ENCODE measurements around the gene FAM193B.

The FAM193B gene

DNA sequence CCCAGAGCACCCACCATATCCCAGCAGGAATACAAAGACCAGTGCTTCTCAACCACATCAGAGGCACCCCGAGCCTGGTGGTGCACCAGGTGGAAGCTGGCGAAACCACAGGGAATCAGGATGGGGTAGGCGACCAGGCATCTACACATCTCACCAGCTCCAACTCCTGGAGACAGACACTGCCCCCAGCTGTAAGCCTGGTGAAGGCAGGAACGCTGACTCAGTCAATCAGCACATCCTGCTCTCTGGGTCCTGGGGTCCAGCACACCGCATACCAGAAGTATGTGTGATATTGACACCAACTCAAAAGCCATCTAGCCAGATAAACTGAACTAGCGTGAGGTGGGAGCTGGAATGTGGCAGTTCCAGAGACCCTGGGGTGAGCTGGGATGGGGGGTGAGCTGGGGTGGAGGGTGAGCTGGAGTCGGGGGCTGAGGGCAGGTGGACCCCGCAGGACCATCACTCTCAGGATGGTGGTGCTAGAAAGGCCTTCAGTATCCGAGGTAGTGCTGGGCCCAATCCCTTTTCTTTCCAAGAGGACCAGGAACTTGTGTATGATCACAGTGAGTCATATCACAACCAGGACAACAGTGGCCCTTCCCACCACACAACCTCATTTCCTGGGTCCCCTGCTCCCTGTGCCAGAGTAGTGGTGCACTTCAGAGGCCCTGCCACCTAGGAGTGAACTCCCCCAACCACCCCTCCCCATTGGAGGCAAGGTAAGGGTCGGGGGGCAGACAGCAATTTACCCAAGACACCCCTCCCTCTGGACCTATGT lies 83.4 kb downstream of the FAM193B start:
- Histone ChIP-seq H3K27ac (ENCODE audit: insufficient read depth in 1 of 2, low read depth in 1 of 2, low read length in 2 of 2, poor library complexity in 1 of 2, severe bottlenecking in 2 of 2) (no peak overlapping the region), H3K27me3 (replicated peaks in 2 of 5; ENCODE audit: control insufficient read depth in 4 of 5, insufficient read depth in 5 of 5, low read length in 4 of 5) (no peaks in the 10 kb centered on the region), H3K36me3 (ENCODE audit: control insufficient read depth in 4 of 4, insufficient read depth in 4 of 4, low read length in 3 of 4) (peaks cover 3 to 24% (median 15%) of the 10 kb centered on the region in 4 experiments), H3K4me3 (ENCODE audit: control insufficient read depth in 1 of 7, extremely low read depth in 1 of 7, insufficient read depth in 4 of 7, low read depth in 2 of 7, low read length in 6 of 7) (no peak overlapping the region), H3K4me1 (ENCODE audit: control extremely low read depth in 1 of 4, control insufficient read depth in 4 of 4, insufficient read depth in 4 of 4, low read length in 3 of 4) (peaks cover 0 to 34% (median 29%) of the 10 kb centered on the region in 4 experiments), H3K9me3 (ENCODE audit: control extremely low read depth in 1 of 5, control insufficient read depth in 4 of 5, insufficient read depth in 2 of 5, low read depth in 1 of 5, low read length in 4 of 5) (no peaks in the 10 kb centered on the region)
- no peak for DNase-seq
- CTCF ChIA-PET = interaction anchor here (1.0 to 1.9 kb wide), 13 partner anchors 8 to 67 kb away, joined by 3 to 12 read pairs (median 4); no protein-coding TSS in a partner anchor
- POLR2A ChIA-PET = no interaction called here
- WGBS (ENCODE audit: insufficient coverage) = 91% methylated on average over 5 of the region's 10 CpGs
